ENCODE measurements around the gene TLDC2. TPM values are rescaled to one million over a fixed set of nuclear protein-coding genes. Genes with fewer than 3 reads are reported as not detected.
"Not testable (repeated sequence)": the region's sequence is repeated elsewhere in the genome, so short reads cannot be mapped to it uniquely, and the experiment has no call there.

TLDC2 gene
- total RNA-seq, 1 donor from 2014 or later = 0.25 TPM

DNA sequence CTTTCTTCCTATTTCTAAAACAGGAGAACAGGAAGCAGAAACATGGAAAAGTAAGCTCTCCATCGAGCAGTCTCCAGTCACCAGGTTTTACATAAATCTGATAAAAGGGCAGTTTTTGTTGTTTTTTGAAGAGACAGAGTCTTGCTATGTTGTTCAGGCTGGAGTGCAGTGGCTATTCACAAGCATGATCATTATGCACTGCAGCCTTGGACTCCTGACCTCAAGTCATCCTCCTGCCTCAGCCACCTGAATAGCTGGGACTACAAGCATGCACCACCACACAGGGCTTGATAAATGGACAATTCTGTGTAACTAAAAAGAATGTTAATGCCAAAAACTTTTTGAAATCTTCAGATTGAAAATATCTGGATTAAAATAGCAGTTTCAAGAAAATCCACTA lies 51.8 kb downstream of the TLDC2 start:
- Histone ChIP-seq H3K36me3 (ENCODE audit: control insufficient read depth, insufficient read depth, low read length) (no peaks in the 10 kb centered on the region), H3K4me3 (ENCODE audit: low read depth, low read length) (no peak overlapping the region), H3K27me3 (ENCODE audit: control insufficient read depth, insufficient read depth, low read length) (no peaks in the 10 kb centered on the region)
- no peak for DNase-seq (ENCODE audit: low read depth)
- TF ChIP-seq, protein P1, sequence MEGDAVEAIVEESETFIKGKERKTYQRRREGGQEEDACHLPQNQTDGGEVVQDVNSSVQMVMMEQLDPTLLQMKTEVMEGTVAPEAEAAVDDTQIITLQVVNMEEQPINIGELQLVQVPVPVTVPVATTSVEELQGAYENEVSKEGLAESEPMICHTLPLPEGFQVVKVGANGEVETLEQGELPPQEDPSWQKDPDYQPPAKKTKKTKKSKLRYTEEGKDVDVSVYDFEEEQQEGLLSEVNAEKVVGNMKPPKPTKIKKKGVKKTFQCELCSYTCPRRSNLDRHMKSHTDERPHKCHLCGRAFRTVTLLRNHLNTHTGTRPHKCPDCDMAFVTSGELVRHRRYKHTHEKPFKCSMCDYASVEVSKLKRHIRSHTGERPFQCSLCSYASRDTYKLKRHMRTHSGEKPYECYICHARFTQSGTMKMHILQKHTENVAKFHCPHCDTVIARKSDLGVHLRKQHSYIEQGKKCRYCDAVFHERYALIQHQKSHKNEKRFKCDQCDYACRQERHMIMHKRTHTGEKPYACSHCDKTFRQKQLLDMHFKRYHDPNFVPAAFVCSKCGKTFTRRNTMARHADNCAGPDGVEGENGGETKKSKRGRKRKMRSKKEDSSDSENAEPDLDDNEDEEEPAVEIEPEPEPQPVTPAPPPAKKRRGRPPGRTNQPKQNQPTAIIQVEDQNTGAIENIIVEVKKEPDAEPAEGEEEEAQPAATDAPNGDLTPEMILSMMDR (IDR thresholded peaks at IDR 0.05; ENCODE audit: insufficient read depth, low read length, poor library complexity, severe bottlenecking) = no peak

DNA sequence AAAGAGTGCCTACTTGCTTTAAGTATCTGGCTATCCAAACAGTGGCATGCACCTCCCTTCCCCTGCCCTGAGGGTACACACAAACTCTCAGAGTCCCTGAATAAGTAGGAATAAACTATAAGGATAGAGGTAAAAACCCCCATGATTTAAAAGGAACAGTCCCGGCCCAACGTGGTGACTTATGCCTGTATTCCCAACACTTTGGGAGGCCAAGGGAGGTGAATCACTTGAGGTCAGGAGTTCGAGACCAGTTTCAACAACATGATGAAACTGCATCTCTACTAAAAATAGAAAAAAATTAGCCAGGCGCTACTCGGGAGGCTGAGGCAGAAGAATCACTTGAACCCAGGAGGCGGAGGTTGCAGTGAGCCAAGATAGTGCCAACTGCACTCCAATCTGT lies 53.4 kb downstream of the TLDC2 start:
- TF ChIP-seq, protein P1 (IDR thresholded peaks at IDR 0.05; ENCODE audit: insufficient read depth, low read length, poor library complexity, severe bottlenecking) = no peak
- DNase-seq (ENCODE audit: low read depth) = no peak
- no peak overlapping the region for H3K4me3 ChIP-seq (ENCODE audit: low read depth, low read length)

DNA sequence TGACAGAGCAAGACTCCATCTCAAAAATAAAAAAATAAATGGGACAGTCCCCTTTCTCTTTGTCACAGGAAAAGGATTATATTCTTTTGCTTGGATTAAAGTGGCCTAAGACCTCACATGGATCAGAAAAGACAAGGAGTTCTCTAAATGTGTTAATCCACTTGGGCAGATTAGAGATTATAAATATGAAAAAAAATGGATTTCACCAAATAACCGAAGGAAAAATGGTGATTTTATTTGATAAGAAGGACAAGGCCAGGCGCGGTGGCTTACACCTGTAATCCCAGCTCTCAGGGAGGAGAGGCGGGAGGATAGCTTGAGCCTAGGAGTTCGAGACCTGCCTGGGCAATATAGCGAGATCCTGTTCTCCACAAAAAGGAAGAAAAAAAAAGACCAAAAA lies 53.8 kb downstream of the TLDC2 start:
- Histone ChIP-seq H3K27me3 (ENCODE audit: control insufficient read depth, insufficient read depth, low read length) (no peaks in the 10 kb centered on the region), H3K4me3 (ENCODE audit: low read depth, low read length) (no peak overlapping the region), H3K36me3 (ENCODE audit: control insufficient read depth, insufficient read depth, low read length) (no peaks in the 10 kb centered on the region)
- DNase-seq (ENCODE audit: low read depth) = no peak
- TF ChIP-seq, protein P1 (IDR thresholded peaks at IDR 0.05; ENCODE audit: insufficient read depth, low read length, poor library complexity, severe bottlenecking) = no peak

More for the DNA sequence above, 53.4 kb downstream of the TLDC2 start:
- Histone ChIP-seq H3K36me3 (ENCODE audit: control insufficient read depth, insufficient read depth, low read length) (no peaks in the 10 kb centered on the region), H3K27me3 (ENCODE audit: control insufficient read depth, insufficient read depth, low read length) (no peaks in the 10 kb centered on the region)

DNA sequence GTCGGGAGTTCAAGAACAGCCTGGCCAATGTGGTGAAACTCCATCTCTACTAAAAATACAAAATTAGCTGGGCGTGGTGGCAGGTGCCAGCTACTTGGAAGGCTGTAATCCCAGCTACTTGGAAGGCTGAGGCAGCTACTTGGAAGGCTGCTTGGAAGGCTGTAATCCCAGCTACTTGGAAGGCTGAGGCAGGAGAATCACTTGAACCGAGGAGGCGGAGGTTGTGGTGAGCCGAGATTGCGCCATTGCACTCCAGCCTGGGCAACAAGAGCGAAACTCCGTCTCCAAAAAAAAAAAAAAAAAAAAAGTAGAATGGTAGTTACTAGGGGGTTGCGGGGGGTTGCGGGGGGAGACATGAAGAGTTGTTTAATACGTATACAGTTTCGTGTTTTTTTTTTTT lies 56.1 kb downstream of the TLDC2 start:
- not testable (repeated sequence) for H3K36me3 ChIP-seq (ENCODE audit: control insufficient read depth, insufficient read depth, low read length); H3K4me3 ChIP-seq (ENCODE audit: low read depth, low read length); H3K27me3 ChIP-seq (ENCODE audit: control insufficient read depth, insufficient read depth, low read length); DNase-seq (ENCODE audit: low read depth)

DNA sequence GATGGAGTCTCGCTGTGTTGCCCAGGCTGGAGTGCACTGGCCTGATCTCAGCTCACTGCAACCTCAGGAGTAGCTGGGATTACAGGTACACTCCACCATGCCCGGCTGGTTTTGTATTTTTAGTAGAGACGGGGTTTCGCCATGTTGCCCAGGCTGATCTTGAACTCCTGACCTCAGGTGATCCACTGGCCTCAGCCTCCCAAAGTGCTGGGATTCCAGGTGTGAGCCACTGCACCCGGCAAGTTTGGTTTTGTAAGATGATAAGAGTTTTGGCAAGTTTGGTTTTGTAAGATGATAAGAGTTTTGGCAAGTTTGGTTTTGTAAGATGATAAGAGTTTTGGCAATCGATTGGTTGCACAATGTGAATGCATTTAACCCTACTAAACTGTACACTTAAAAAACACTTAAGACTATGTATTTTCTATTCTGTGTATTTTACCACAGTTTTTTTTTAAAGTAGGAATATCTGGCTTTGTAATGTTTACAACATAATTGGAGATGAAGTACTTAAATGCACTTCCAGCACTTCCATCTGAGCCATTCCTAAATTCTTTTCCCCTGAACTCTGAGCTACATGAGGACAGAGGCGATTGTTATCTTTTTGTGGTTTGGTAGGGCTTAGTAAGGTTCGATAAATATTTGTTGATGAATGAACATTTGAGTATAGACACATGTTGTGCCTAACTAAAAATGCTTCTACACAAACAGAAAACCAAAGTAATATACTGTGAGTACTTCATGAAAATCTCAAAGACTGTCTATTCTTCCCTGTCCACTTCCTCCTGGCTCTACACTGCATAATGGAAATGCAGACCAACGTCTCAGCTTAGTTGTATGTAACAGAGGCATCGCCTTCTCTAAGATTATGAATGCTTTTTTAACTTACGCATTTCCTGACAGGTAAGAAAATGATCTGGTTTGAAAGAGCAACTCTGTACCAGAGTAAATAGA lies 56.8 kb downstream of the TLDC2 start:
- no peak for DNase-seq (ENCODE audit: low read depth)
- Histone ChIP-seq H3K4me3 (ENCODE audit: low read depth, low read length) (no peak overlapping the region), H3K27me3 (ENCODE audit: control insufficient read depth, insufficient read depth, low read length) (no peaks in the 10 kb centered on the region), H3K36me3 (ENCODE audit: control insufficient read depth, insufficient read depth, low read length) (no peaks in the 10 kb centered on the region)
- TF ChIP-seq, protein P1 (IDR thresholded peaks at IDR 0.05; ENCODE audit: insufficient read depth, low read length, poor library complexity, severe bottlenecking) = no peak

DNA sequence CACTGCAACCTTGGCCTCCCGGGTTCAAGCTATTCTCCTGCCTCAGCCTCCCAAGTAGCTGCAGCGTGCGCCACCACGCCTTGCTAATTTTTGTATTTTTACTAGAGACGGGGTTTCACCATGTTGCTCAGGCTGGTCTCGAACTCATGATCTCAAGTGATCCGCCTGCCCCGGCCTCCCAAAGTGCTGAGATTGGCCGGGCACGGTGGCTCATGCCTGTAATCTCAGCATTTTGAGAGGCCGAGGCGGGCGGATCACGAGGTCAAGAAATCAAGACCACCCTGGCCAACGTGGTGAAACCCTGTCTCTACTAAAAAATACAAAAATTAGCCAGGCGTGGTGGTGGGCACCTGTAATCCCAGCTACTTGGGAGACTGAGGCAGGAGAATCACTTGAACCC lies 57.6 kb downstream of the TLDC2 start:
- not testable (repeated sequence) for DNase-seq (ENCODE audit: low read depth); H3K36me3 ChIP-seq (ENCODE audit: control insufficient read depth, insufficient read depth, low read length); H3K27me3 ChIP-seq (ENCODE audit: control insufficient read depth, insufficient read depth, low read length); H3K4me3 ChIP-seq (ENCODE audit: low read depth, low read length)

DNA sequence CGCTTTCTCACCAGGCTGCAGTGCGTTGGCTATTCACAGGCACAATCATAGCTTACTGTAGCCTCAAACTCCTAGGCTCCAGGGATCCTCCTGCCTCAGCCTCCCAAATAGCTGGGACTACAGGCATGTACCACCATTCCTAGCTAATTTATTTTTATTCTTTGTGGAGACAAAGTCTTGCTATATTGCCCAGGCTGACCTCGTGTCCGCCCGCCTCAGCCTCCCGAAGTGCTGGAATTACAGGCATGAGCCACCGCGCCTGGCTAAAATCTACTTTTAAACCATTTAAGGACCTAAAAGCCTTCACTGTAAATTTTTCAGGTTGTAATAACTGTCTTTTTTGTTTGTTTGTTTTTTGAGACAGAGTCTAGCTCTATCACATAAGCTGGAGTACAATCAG lies 60.4 kb downstream of the TLDC2 start:
- no peak for DNase-seq (ENCODE audit: low read depth)
- H3K27me3 ChIP-seq (ENCODE audit: control insufficient read depth, insufficient read depth, low read length) = no peaks in the 10 kb centered on the region
- no peaks in the 10 kb centered on the region for H3K36me3 ChIP-seq (ENCODE audit: control insufficient read depth, insufficient read depth, low read length)
- H3K4me3 ChIP-seq (ENCODE audit: low read depth, low read length) = no peak overlapping the region
- TF ChIP-seq, protein P1 (IDR thresholded peaks at IDR 0.05; ENCODE audit: insufficient read depth, low read length, poor library complexity, severe bottlenecking) = no peak

DNA sequence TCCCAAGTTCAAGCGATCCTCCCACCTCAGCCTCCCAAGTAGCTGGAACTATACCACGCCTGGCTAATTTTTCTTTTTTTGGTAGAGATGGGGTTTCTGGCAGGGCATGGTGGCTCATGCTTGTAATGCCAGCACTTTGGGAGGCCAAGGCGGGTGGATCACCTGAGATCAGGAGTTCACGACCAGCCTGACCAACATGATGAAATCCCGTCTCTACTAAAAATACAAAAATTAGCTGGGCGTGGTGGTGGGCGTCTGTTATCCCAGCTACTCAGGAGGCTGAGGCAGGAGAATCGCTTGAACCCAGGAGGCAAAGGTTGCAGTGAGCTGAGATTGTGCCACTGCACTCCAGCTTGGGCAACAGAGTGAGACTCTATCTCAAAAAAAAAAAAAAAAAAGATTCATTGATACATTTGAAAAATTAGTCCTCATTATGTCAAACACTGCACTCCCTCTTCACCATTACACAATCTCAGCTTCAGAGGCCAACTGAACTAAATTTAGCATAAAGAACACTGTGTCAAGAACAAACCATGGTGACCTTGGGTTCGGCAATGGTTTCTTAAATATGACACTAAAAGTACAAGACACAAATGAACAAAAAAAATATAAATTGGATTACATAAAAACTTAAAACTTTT lies 60.9 kb downstream of the TLDC2 start:
- H3K4me3 ChIP-seq (ENCODE audit: low read depth, low read length); DNase-seq (ENCODE audit: low read depth); H3K27me3 ChIP-seq (ENCODE audit: control insufficient read depth, insufficient read depth, low read length); H3K36me3 ChIP-seq (ENCODE audit: control insufficient read depth, insufficient read depth, low read length): not testable (repeated sequence)

Measured in kidney epithelial cell (primary cell).